ENCODE measurements around the gene KRTAP5-8. TPM values are rescaled to one million over a fixed set of nuclear protein-coding genes. Genes with fewer than 3 reads are reported as not detected.

The KRTAP5-8 gene
- total RNA-seq, 1 experiment from 2014 or later: not detected

GRCh38 chr11:71545405-71545966 is 7.7 kb downstream of the KRTAP5-8 start:
- no peaks in the 10 kb centered on the region for H3K9me3 ChIP-seq (ENCODE audit: control insufficient read depth, insufficient read depth, low read depth, low read length)
- ChIA-PET POLR2A (no interaction called here), CTCF (no interaction called here)
- no peak overlapping the region for H3K4me3 ChIP-seq (ENCODE audit: low read depth in 2 of 2, low read length in 2 of 2)
- ATAC-seq (no peak), DNase-seq (ENCODE audit: low read depth, low spot score) (no peak)
- no peak overlapping the region for H3K27ac ChIP-seq (ENCODE audit: low read length)
- no peaks in the 10 kb centered on the region for H3K4me1 ChIP-seq (ENCODE audit: control insufficient read depth, insufficient read depth, low read length)
- intact Hi-C loops (cut with micrococcal nuclease; ENCODE audit: unreplicated experiment): no loop called here
- no peaks in the 10 kb centered on the region for H3K36me3 ChIP-seq (ENCODE audit: control insufficient read depth, insufficient read depth, low read length)
- H3K27me3 ChIP-seq (ENCODE audit: control insufficient read depth, insufficient read depth, low read length): peaks cover 2% of the 10 kb centered on the region; the same call in 1 of the 2 replicates
- in situ Hi-C loops (cut with HindIII; ENCODE audit: low pct_unique_long_range_greater_than_20kb, low sequenced_read_pairs): no loop called here
- BruUV-seq (replicated peaks): no TSS peak
- no peak for TF ChIP-seq CTCF (IDR thresholded peaks at IDR 0.05)
- TF ChIP-seq TCF7L2 (IDR thresholded peaks at IDR 0.05; ENCODE audit: low read depth, low read length): no peak
- no peak for TF ChIP-seq SIN3A (IDR thresholded peaks at IDR 0.05; ENCODE audit: borderline replicate concordance, insufficient read depth, low read depth, low read length)
- TF ChIP-seq, protein P1, sequence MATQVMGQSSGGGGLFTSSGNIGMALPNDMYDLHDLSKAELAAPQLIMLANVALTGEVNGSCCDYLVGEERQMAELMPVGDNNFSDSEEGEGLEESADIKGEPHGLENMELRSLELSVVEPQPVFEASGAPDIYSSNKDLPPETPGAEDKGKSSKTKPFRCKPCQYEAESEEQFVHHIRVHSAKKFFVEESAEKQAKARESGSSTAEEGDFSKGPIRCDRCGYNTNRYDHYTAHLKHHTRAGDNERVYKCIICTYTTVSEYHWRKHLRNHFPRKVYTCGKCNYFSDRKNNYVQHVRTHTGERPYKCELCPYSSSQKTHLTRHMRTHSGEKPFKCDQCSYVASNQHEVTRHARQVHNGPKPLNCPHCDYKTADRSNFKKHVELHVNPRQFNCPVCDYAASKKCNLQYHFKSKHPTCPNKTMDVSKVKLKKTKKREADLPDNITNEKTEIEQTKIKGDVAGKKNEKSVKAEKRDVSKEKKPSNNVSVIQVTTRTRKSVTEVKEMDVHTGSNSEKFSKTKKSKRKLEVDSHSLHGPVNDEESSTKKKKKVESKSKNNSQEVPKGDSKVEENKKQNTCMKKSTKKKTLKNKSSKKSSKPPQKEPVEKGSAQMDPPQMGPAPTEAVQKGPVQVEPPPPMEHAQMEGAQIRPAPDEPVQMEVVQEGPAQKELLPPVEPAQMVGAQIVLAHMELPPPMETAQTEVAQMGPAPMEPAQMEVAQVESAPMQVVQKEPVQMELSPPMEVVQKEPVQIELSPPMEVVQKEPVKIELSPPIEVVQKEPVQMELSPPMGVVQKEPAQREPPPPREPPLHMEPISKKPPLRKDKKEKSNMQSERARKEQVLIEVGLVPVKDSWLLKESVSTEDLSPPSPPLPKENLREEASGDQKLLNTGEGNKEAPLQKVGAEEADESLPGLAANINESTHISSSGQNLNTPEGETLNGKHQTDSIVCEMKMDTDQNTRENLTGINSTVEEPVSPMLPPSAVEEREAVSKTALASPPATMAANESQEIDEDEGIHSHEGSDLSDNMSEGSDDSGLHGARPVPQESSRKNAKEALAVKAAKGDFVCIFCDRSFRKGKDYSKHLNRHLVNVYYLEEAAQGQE (IDR thresholded peaks at IDR 0.05; ENCODE audit: insufficient read depth in 1 of 2, low read depth in 2 of 2, low read length in 1 of 2): no peak
- no peak for TF ChIP-seq POLR2AphosphoS5 (IDR thresholded peaks at IDR 0.05; ENCODE audit: low read depth, low read length)

DNA sequence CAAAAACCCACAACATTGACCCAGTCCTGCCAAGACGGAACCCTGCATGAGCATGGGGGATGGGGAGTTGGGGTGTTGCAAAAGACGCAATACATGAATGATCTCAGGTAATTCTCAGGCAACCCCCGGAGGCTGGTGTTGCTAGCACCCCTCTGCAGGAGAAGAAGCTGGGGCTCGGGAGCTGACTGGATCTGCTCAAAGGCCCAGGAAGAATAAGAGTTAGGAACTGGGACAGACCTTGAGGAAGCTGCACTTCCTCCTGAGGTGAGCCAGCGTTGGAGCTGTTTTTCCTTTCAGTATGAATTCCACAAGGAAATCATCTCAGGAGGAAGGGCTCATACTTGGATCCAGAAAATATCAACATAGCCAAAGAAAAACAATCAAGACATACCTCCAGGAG is 10.3 kb downstream of the KRTAP5-8 start, which contains the start of gene KRTAP5-9:
Gene KRTAP5-9, plus strand, starts transcription at position 301 of the 400 bp plus-strand sequence. CDS start 238 bp downstream, outside the sequence.
- ATAC-seq: no peak
- no TSS peak for BruUV-seq (replicated peaks)
- no peak within 1 kb of the TSS for H3K27ac ChIP-seq (ENCODE audit: low read length)
- in situ Hi-C loops (cut with HindIII; ENCODE audit: low pct_unique_long_range_greater_than_20kb, low sequenced_read_pairs): no loop called here
- CTCF ChIA-PET: interaction anchor here (0.5 to 1.0 kb wide), 2 partner anchors 32 to 300 kb away, joined by 3 to 4 read pairs; no protein-coding TSS in a partner anchor
- peaks cover 9% of the 10 kb centered on the region; the same call in 1 of the 2 replicates for H3K27me3 ChIP-seq (ENCODE audit: control insufficient read depth, insufficient read depth, low read length)
- intact Hi-C loops (cut with micrococcal nuclease; ENCODE audit: unreplicated experiment): no loop called here
- H3K4me3 ChIP-seq (ENCODE audit: low read depth in 2 of 2, low read length in 2 of 2): no peak within 1 kb of the TSS
- DNase-seq (ENCODE audit: low read depth, low spot score): no peak
- POLR2A ChIA-PET: no interaction called here
- no peaks in the 10 kb centered on the region for H3K9me3 ChIP-seq (ENCODE audit: control insufficient read depth, insufficient read depth, low read depth, low read length)
- no peaks in the 10 kb centered on the region for H3K36me3 ChIP-seq (ENCODE audit: control insufficient read depth, insufficient read depth, low read length)
- no peak for TF ChIP-seq CTCF (IDR thresholded peaks at IDR 0.05)
- no peak for TF ChIP-seq SIN3A (IDR thresholded peaks at IDR 0.05; ENCODE audit: borderline replicate concordance, insufficient read depth, low read depth, low read length)
- no peak for TF ChIP-seq POLR2AphosphoS5 (IDR thresholded peaks at IDR 0.05; ENCODE audit: low read depth, low read length)
- TF ChIP-seq, protein P1 (IDR thresholded peaks at IDR 0.05; ENCODE audit: insufficient read depth in 1 of 2, low read depth in 2 of 2, low read length in 1 of 2): no peak
- no peak for TF ChIP-seq TCF7L2 (IDR thresholded peaks at IDR 0.05; ENCODE audit: low read depth, low read length)
- H3K4me1 ChIP-seq (ENCODE audit: control insufficient read depth, insufficient read depth, low read length): no peaks in the 10 kb centered on the region
